Stimulated activated CD8-positive, alpha-beta memory T cell treated with anti-CD3 and anti-CD28 coated beads, Interleukin-2, amount 100 ng/mL, for 1 hour (primary cell): ENCODE data around the gene EMID1.
A peak's percentile ranks its signal among the peaks of the same experiment; 100 is the strongest.

Experiments used
- DNase-seq, 2 donors: peaks; one replicate each; pipeline ENCODE4 v3.0.0-alpha.2; 2020; ENCODE audit warnings: low read depth in 2 of 2

The EMID1 gene

DNA sequence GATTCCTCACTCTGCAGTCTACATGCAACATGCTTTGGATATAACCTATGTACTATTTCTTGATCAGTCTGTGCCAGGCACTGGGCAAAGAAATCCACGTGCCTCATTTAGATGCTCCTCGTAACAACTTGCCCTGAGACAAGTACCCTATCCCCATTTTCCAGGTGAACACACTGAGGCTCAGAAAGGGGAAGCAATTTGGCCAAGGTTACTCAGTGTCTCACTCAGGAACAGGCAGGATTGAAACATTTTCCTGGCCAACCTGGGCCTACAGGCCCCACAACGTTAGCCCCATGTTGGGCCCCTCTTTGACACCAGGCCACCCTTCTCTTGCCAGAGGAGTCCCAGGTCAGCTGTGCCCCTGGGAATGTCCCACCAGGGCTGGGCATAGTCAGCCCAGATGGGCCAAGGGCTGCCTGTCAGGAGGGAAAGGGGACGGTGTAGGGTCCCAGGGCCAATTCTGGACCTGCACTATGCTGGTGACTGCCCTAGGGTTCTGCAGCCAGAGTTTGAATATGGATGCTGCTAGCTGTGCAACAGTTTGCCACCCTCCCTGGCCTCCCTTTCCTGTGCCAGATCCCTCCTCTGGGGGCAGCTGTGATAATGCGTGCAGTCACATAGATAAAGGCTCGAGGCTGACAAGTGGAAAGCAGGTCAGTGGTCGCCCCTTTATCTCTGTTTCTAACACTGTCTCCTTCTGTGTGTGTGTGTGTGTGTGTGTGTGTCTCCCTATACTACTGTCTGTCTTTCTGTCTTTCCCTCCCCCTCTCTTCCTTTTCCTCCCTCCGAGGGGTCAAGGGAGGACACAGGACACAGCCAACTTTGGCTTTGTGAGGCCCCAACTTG is 10.4 kb upstream of the EMID1 start:
- DNase-seq: no peak

DNA sequence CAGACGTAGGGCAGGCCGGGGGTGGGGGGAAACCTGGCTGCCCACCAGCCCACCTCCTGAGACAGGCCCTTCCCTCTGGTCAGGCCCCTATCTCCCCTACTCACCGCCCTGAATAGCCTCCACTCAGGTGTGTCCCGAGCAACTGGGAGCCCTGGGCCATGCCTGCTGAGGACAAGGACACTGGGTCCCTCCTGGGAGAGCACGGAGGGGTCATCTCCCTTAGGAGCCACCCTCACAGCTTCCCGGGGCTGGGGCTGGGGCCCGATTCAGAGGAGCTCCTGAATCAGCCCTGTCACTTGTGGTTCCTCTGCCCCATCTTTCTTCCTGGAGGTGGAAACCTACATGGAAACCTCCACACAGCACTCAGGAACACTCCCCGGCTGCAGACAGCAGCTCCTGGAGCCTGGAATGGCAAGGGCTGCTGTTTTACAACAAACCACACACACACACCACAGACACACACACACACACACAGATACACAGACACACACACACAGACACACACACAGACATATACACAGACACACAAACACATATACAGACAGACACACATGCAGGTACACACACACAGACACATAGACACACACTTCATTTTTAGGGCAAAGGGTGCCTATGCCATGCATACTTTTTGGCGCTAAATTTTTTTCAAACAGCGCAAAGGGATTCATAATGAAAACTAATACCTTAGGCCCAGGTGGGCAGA is 9.6 kb upstream of the EMID1 start:
- no peak for DNase-seq

GRCh38 chr22:29197096-29197495 is 8.6 kb upstream of the EMID1 start:
- DNase-seq: no peak

DNA sequence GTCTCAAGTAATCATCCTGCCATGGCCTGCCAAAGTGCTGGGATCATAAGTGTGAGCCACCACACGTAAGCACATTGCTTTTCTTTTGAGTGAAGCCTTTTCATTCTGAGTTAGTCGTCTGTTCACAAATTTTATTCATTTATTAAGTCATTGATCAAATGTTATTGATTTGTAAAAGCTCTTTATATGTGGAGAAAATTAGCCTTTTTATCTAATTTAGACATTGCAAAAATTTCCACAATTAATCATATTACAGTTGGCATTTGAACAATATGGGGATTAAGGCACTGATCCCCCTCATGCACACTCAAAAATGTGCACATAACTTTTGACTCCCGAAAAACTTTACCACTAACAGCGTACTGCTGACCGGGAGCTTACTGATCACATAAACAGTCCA is 7.5 kb upstream of the EMID1 start:
- DNase-seq: no peak

GRCh38 chr22:29199702-29200400 is 5.8 kb upstream of the EMID1 start:
- DNase-seq: no peak

DNA sequence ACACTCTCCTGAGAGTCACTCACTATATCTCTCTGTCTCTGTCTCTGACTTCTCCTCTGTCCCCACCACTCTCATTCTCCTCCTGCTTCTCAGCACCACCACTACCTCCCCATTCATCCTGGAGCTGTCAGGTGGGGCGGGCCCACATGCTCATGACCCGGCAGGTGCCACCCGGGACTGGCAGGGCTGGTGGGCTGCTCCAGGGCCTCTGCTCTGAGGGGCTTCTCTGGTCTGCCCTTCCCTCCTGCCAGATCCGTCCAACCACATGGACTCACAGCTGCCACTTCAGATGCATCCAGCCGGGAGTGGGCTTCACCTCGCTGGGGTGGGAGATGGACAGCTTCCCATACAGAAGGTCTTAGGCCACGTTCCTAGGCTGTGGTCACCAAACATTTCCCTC is 4.8 kb upstream of the EMID1 start:
- DNase-seq: no peak

GRCh38 chr22:29201782-29202181 is 3.9 kb upstream of the EMID1 start:
- DNase-seq: no peak

DNA sequence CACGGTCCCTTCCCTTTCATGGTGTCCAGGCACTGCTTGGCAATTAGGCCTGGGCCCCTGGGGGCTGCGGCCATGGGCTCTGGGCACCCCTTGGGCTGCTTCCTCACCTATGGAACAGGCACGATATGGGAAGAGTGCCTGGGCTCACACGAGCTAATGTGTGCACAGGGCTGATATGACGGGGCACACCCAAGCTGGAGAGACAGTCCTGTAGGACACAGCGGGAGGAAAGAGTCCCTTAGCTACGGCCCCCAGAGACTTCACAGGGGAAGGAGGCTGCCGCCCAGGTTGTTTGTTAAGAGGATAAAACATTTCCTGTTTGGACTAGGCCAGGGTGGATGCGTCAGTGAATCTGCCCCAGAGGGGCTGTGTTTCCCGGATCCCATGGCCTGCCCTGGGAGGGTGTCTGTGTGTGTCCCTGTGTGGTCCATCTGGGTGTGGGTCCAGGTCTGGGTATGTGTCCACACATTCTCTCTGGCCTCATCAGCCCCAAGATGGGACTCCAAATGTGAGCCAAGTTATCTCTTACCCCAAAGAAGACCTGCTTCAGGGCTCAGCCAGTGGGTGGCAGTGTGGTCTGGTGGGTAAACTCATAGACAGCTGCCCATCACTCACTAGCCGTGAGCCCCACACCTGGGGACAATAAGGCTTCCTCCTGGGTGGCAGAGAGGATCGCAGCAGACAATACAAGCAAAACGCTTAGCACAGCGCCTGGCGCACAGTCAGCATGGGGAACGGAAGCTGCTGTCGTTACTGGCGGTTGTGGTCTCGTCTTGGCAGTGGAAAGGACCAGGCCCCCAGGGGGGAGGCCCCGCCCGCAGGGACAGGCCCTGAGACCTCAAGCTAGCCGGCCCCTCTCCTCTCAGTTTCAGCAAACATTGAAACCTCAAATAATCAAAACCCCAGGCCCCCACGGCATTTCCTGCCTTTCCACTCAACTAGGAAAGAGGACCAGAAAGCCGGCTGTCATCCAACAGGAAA is 3.2 kb upstream of the EMID1 start:
- peak; percentile 18 to 26 for DNase-seq

GRCh38 chr22:29203488-29204454 is 1.9 kb upstream of the EMID1 start:
- no peak for DNase-seq

GRCh38 chr22:29204455-29205183 is 1.1 kb upstream of the EMID1 start:
- no peak for DNase-seq

DNA sequence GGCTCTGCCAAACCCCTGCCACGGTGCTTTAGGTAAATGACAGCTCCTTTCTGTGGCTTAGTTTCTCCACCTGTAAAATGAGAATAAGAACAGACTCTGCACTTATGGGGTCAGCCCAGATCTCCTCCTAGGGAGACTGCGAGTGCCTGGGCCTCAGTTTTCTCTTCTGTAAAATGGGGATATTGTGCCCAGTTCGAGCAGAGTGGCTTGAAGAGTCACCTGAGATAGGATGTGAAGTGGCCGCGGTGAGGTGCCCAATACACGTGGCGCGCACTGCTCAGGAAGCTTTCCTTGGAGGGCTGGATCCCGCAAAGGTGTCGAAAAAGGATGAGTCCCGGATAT is 473 bp upstream of the EMID1 start:
- DNase-seq: no peak

DNA sequence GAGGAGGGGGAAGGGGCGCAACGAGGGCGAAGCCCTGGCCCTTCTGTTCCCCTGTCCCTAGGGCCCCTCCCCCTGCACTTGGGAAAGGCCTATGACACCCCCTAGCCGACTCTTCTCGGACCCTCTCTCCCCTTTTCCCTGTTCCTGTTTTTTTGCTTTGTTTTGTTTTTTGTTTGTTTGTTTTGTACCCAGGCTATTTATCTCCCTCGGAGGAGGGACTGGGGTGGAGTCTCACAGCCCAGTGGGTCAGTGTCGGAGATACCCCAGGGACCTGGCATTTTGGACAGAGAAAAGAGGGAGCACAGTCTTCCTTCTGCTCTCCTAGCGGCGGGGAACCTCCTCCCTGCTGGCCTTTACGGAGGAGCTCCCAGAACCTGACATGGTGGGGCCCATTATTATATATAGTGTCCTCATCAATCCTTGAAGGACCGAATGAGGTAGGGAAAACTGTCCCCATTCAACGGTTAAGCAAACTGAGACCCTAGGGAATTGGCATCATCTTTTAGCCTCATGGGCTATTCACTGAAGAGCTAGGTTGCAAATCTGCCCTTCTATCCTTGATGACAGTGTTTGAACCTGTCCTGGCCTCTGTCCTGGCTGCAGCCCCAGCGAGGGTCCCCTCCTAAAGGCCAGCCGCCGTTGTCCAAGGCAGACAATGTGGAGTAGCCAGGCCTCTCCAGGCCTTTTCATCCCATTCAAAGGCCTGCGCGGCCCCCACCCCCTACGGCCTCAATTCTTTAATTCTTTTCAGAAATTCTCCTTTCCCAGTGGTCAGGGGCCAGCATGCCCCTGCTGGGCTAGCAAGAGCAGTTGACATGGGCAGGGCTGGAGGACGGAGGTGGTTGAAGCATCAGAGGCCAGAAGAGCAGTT is 911 bp downstream of the EMID1 start:
- DNase-seq: no peak

GRCh38 chr22:29207243-29207550 is 1.5 kb downstream of the EMID1 start:
- DNase-seq: no peak

DNA sequence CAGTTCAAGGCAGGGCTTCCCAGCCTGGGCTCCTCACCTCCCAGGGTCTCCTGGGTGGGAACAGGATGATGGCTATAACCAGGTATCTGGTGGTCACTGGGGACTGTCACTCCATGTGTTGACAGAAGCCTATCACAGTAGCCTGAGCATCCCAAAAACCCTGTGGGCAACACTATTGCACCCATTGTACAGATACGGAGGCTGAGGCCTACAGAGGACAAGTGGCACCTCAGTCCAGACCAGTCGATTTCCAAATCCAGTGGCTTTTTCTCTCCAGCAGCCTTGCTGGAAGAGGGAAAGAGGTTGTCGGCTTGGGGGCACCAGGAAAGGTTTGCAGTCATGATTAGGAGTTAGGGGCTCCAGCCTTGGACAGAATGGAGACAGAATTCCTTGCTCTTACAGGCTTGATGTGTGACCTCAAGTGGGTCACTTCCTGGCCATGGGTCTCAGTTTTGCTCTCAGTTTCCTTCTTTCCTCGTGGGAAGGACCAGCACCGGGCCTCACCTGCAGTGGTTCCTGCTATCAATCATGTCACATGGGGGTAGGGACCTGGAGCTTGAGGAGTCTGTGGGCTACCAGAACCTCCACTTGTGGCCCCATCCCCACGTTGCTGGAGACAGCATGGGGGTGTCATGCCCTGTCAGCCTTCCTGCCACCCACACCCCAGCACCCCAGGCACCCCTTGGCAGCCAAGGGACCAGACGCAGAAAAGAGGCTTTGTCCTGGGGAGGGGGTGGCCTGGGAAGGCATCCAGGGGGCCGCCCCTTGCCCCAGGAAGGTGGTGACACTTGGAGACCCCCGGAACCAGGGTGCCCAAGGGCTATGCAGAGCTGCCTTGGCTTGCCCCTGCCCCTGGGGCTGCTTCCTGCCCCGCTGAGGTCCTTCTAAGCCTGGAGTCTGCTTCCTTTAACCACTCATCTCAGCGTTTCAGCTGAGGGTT is 2.1 kb downstream of the EMID1 start:
- DNase-seq: no peak

- no peak for DNase-seq
Observed at GRCh38 chr22:29208502-29208862, 2.8 kb downstream of the EMID1 start.

- no peak for DNase-seq
Observed at GRCh38 chr22:29208879-29209623, 3.4 kb downstream of the EMID1 start.

DNA sequence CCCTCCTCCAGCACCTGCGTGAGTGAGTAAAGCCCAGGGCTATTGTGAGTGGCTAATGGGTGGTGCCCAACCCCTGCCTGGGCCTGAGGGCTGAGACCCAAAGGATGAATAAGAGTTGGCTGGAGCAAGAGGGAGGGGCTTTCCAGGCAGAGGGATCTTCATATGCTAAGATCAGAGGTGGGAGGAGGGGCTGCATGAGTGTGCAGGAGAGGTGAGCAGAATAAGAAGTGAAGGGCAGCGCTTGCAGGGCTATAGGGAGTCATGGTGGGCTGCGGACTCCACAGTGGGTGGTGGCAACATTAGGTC is 3.9 kb downstream of the EMID1 start:
- no peak for DNase-seq
